Measurements from ENCODE around the gene LRRC8D. TPM values are rescaled to one million over a fixed set of nuclear protein-coding genes. Genes with fewer than 3 reads are reported as not detected.
A peak's percentile ranks its signal among the peaks of the same experiment; 100 is the strongest.

The LRRC8D gene
- total and polyA plus RNA-seq, 8 donors, result under 0.01 to 13.8 (median 5.2) TPM

GRCh38 chr1:89949991-89950624, 129.3 kb downstream of the LRRC8D start:
- intact Hi-C loops (cut with DNase I; ENCODE audit: low total_unique reads), result no loop called here
- Histone ChIP-seq H3K4me3 (no peak overlapping the region), H3K4me1 (peaks cover 0 to 6% (median 0%) of the 10 kb centered on the region in 4 donors), H3K9me3 (no peaks in the 10 kb centered on the region), H3K27ac (no peak overlapping the region), H3K27me3 (no peaks in the 10 kb centered on the region), H3K36me3 (no peaks in the 10 kb centered on the region)
- TF ChIP-seq EP300 (IDR thresholded peaks at IDR 0.05) (no peak), CTCF (IDR thresholded peaks at IDR 0.05) (no peak), POLR2A (IDR thresholded peaks at IDR 0.05) (no peak), POLR2AphosphoS5 (IDR thresholded peaks at IDR 0.05) (no peak)
- peak in 1 of 2 donors; percentile 15 for DNase-seq
- WGBS, 5 donors, result 6 to 21% (median 8%) methylated on average over 1 of the region's 1 CpG

GRCh38 chr1:89950703-89951102, 129.9 kb downstream of the LRRC8D start:
- H3K27me3 ChIP-seq, result no peaks in the 10 kb centered on the region
- H3K9me3 ChIP-seq, result no peaks in the 10 kb centered on the region
- H3K4me3 ChIP-seq, result no peak overlapping the region
- H3K4me1 ChIP-seq, result peaks cover 0 to 6% (median 0%) of the 10 kb centered on the region in 4 donors
- no peak for DNase-seq
- intact Hi-C loops (cut with DNase I; ENCODE audit: low total_unique reads), result no loop called here
- 87 to 95% (median 88%) methylated on average over 2 of the region's 2 CpGs for whole genome bisulfite sequencing, 5 donors
- no peak for TF ChIP-seq POLR2A (IDR thresholded peaks at IDR 0.05)
- no peak for TF ChIP-seq POLR2AphosphoS5 (IDR thresholded peaks at IDR 0.05)
- TF ChIP-seq EP300 (IDR thresholded peaks at IDR 0.05), result no peak
- TF ChIP-seq CTCF (IDR thresholded peaks at IDR 0.05), result no peak
- no peaks in the 10 kb centered on the region for H3K36me3 ChIP-seq
- no peak overlapping the region for H3K27ac ChIP-seq

- DNase-seq, result no peak
- TF ChIP-seq CTCF (IDR thresholded peaks at IDR 0.05) (no peak), POLR2AphosphoS5 (IDR thresholded peaks at IDR 0.05) (no peak), EP300 (IDR thresholded peaks at IDR 0.05) (no peak), POLR2A (IDR thresholded peaks at IDR 0.05) (no peak)
- no peak overlapping the region for H3K27ac ChIP-seq
- H3K4me3 ChIP-seq, result no peak overlapping the region
- peaks cover 0 to 6% (median 0%) of the 10 kb centered on the region in 4 donors for H3K4me1 ChIP-seq
- intact Hi-C loops (cut with DNase I; ENCODE audit: low total_unique reads), result no loop called here
- 87 to 96% (median 93%) methylated on average over 5 of the region's 5 CpGs for WGBS, 5 donors
- no peaks in the 10 kb centered on the region for H3K9me3 ChIP-seq
- no peaks in the 10 kb centered on the region for H3K27me3 ChIP-seq
- no peaks in the 10 kb centered on the region for H3K36me3 ChIP-seq
Measured at GRCh38 chr1:89951766-89952604, 131.2 kb downstream of the LRRC8D start.

GRCh38 chr1:89952605-89953130, 131.8 kb downstream of the LRRC8D start:
- Histone ChIP-seq H3K27me3 (no peaks in the 10 kb centered on the region), H3K9me3 (no peaks in the 10 kb centered on the region), H3K27ac (no peak overlapping the region), H3K4me3 (no peak overlapping the region), H3K36me3 (no peaks in the 10 kb centered on the region), H3K4me1 (peaks cover 0 to 6% (median 0%) of the 10 kb centered on the region in 4 donors)
- no peak for DNase-seq
- WGBS, 5 donors, result 74 to 93% (median 80%) methylated on average over 2 of the region's 2 CpGs
- TF ChIP-seq POLR2AphosphoS5 (IDR thresholded peaks at IDR 0.05), result no peak
- no peak for TF ChIP-seq EP300 (IDR thresholded peaks at IDR 0.05)
- TF ChIP-seq CTCF (IDR thresholded peaks at IDR 0.05), result no peak
- no peak for TF ChIP-seq POLR2A (IDR thresholded peaks at IDR 0.05)
- intact Hi-C loops (cut with DNase I; ENCODE audit: low total_unique reads), result no loop called here

Measured in stomach (tissue), 9 donors.